ENCODE measurements around the gene MRGPRE. TPM values are rescaled to one million over a fixed set of nuclear protein-coding genes. Genes with fewer than 3 reads are reported as not detected.

Gene MRGPRE
- total and polyA plus RNA-seq, 4 experiments from 2014 or later, result not detected

DNA sequence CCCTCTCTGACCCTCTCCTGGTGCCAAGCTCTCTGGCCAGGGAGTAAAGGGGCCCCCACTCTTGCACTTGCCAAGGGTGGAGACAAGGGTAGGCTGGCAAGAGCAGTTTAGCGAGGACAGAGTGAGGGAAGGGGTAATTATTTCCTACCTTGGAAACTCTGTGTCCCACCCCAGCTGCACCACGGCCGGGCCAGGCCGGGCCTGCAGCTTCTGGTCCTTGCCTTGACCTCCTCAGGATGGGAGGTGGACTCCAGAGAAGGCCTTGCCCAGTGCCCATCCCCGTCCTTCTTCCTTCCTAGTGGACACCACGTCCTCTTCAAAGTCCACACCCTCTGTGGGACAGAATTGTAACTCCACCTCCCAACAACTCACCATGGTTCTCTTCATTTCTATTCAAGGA lies 48.7 kb downstream of the MRGPRE start:
- H3K36me3 Mint-ChIP-seq, result no peaks in the 10 kb centered on the region
- H3K9me3 Mint-ChIP-seq, result no peaks in the 10 kb centered on the region
- Histone ChIP-seq H3K36me3 (ENCODE audit: insufficient read depth, low read length) (no peaks in the 10 kb centered on the region), H3K27ac (ENCODE audit: low read depth, low read length) (no peak overlapping the region), H3K9me3 (ENCODE audit: control insufficient read depth in 1 of 2, low read length in 2 of 2) (no peaks in the 10 kb centered on the region), H3K27me3 (ENCODE audit: insufficient read depth, low read length) (no peaks in the 10 kb centered on the region), H3K4me1 (ENCODE audit: insufficient read depth, low read length) (no peaks in the 10 kb centered on the region), H3K4me3 (ENCODE audit: low read length in 2 of 2) (no peak overlapping the region)
- H3K4me3 Mint-ChIP-seq, result no peak overlapping the region
- ChIA-PET CTCF (ENCODE audit: partially characterized antibody) (no interaction called here), POLR2A (ENCODE audit: partially characterized antibody) (no interaction called here)
- intact Hi-C loops (cut with micrococcal nuclease), result no loop called here
- H3K4me1 Mint-ChIP-seq, result no peaks in the 10 kb centered on the region
- H3K27ac Mint-ChIP-seq, result no peak overlapping the region
- no peak for DNase-seq
- peaks cover 5 to 8% of the 10 kb centered on the region in 2 donors for H3K27me3 Mint-ChIP-seq

- H3K36me3 ChIP-seq (ENCODE audit: insufficient read depth, low read length), result no peaks in the 10 kb centered on the region
- no peak overlapping the region for H3K4me3 ChIP-seq (ENCODE audit: low read length in 2 of 2)
- POLR2A ChIA-PET (ENCODE audit: partially characterized antibody), result no interaction called here
- H3K4me1 ChIP-seq (ENCODE audit: insufficient read depth, low read length), result no peaks in the 10 kb centered on the region
- CTCF ChIA-PET (ENCODE audit: partially characterized antibody), result no interaction called here
- no peak overlapping the region for H3K4me3 Mint-ChIP-seq
- no peak overlapping the region for H3K27ac ChIP-seq (ENCODE audit: low read depth, low read length)
- no peaks in the 10 kb centered on the region for H3K27me3 ChIP-seq (ENCODE audit: insufficient read depth, low read length)
- H3K9me3 ChIP-seq (ENCODE audit: control insufficient read depth in 1 of 2, low read length in 2 of 2), result no peaks in the 10 kb centered on the region
- H3K36me3 Mint-ChIP-seq, result no peaks in the 10 kb centered on the region
- no peaks in the 10 kb centered on the region for H3K4me1 Mint-ChIP-seq
- intact Hi-C loops (cut with micrococcal nuclease), result no loop called here
- no peak overlapping the region for H3K27ac Mint-ChIP-seq
- DNase-seq, result no peak
- H3K27me3 Mint-ChIP-seq, result peaks cover 2 to 3% of the 10 kb centered on the region in 2 donors
- peaks cover 0 to 2% (median 0%) of the 10 kb centered on the region in 8 donors for H3K9me3 Mint-ChIP-seq
Measured at GRCh38 chr11:3182462-3182852, 49.8 kb downstream of the MRGPRE start.

GRCh38 chr11:3181725-3182461 lies 50.3 kb downstream of the MRGPRE start:
- Histone ChIP-seq H3K9me3 (ENCODE audit: control insufficient read depth in 1 of 2, low read length in 2 of 2) (no peaks in the 10 kb centered on the region), H3K4me3 (ENCODE audit: low read length in 2 of 2) (no peak overlapping the region), H3K36me3 (ENCODE audit: insufficient read depth, low read length) (no peaks in the 10 kb centered on the region), H3K27ac (ENCODE audit: low read depth, low read length) (no peak overlapping the region), H3K27me3 (ENCODE audit: insufficient read depth, low read length) (no peaks in the 10 kb centered on the region), H3K4me1 (ENCODE audit: insufficient read depth, low read length) (no peaks in the 10 kb centered on the region)
- POLR2A ChIA-PET (ENCODE audit: partially characterized antibody), result no interaction called here
- no peaks in the 10 kb centered on the region for H3K4me1 Mint-ChIP-seq
- H3K9me3 Mint-ChIP-seq, result peaks cover 0 to 7% (median under 1%) of the 10 kb centered on the region in 8 donors
- intact Hi-C loops (cut with micrococcal nuclease), result no loop called here
- no peak for DNase-seq
- CTCF ChIA-PET (ENCODE audit: partially characterized antibody), result no interaction called here
- H3K36me3 Mint-ChIP-seq, result no peaks in the 10 kb centered on the region
- H3K4me3 Mint-ChIP-seq, result no peak overlapping the region
- H3K27me3 Mint-ChIP-seq, result peaks cover 2 to 4% of the 10 kb centered on the region in 2 donors
- no peak overlapping the region for H3K27ac Mint-ChIP-seq

- intact Hi-C loops (cut with micrococcal nuclease), result no loop called here
- Histone ChIP-seq H3K9me3 (ENCODE audit: control insufficient read depth in 1 of 2, low read length in 2 of 2) (no peaks in the 10 kb centered on the region), H3K4me1 (ENCODE audit: insufficient read depth, low read length) (no peaks in the 10 kb centered on the region), H3K27me3 (ENCODE audit: insufficient read depth, low read length) (no peaks in the 10 kb centered on the region), H3K36me3 (ENCODE audit: insufficient read depth, low read length) (no peaks in the 10 kb centered on the region), H3K4me3 (ENCODE audit: low read length in 2 of 2) (no peak overlapping the region), H3K27ac (ENCODE audit: low read depth, low read length) (no peak overlapping the region)
- peaks cover 3 to 6% of the 10 kb centered on the region in 2 donors for H3K27me3 Mint-ChIP-seq
- no peak for DNase-seq
- CTCF ChIA-PET (ENCODE audit: partially characterized antibody), result interaction anchor here (0.6 kb wide), 1 partner anchor 1342 kb away, joined by 4 read pairs; the partner anchor contains the start of gene TNNI2
- no peak overlapping the region for H3K27ac Mint-ChIP-seq
- POLR2A ChIA-PET (ENCODE audit: partially characterized antibody), result no interaction called here
- H3K4me3 Mint-ChIP-seq, result no peak overlapping the region
- H3K9me3 Mint-ChIP-seq, result peaks cover 0 to 17% (median 9%) of the 10 kb centered on the region in 8 donors
- no peaks in the 10 kb centered on the region for H3K4me1 Mint-ChIP-seq
- H3K36me3 Mint-ChIP-seq, result peaks cover 0 to 2% of the 10 kb centered on the region in 2 donors
Measured at GRCh38 chr11:3180869-3181268, 51.3 kb downstream of the MRGPRE start.

DNA sequence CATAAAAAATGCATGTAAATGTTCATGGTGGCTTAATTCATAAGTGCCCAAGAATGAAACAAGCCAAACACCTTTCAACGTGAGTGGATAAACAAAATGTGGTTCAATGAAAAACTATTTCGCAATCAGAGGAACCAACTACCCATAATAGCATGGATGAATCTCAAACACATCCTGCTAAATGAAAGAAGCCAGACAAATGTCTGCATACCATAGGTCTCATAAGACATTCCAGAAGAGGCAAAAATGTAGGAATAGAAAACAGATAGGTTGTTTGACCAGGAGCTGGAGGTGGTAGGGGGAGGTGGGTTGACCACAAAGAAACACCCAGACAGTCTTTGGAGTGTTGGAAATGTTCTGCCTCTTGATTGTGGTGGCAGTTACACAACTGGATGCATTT lies 53.9 kb downstream of the MRGPRE start:
- H3K9me3 ChIP-seq (ENCODE audit: control insufficient read depth in 1 of 2, low read length in 2 of 2), result no peaks in the 10 kb centered on the region

GRCh38 chr11:3177931-3178330 lies 54.3 kb downstream of the MRGPRE start:
- Histone ChIP-seq H3K36me3 (ENCODE audit: insufficient read depth, low read length) (no peaks in the 10 kb centered on the region), H3K9me3 (ENCODE audit: control insufficient read depth in 1 of 2, low read length in 2 of 2) (no peaks in the 10 kb centered on the region), H3K4me1 (ENCODE audit: insufficient read depth, low read length) (no peaks in the 10 kb centered on the region), H3K27ac (ENCODE audit: low read depth, low read length) (no peak overlapping the region), H3K4me3 (ENCODE audit: low read length in 2 of 2) (no peak overlapping the region), H3K27me3 (ENCODE audit: insufficient read depth, low read length) (no peaks in the 10 kb centered on the region)
- Mint-ChIP-seq H3K36me3 (peaks cover 3 to 4% of the 10 kb centered on the region in 2 donors), H3K27me3 (peaks cover 5 to 8% of the 10 kb centered on the region in 2 donors), H3K4me1 (no peaks in the 10 kb centered on the region), H3K4me3 (no peak overlapping the region), H3K9me3 (peaks cover 0 to 22% (median 15%) of the 10 kb centered on the region in 8 donors), H3K27ac (no peak overlapping the region)
- ChIA-PET CTCF (ENCODE audit: partially characterized antibody) (no interaction called here), POLR2A (ENCODE audit: partially characterized antibody) (no interaction called here)
- intact Hi-C loops (cut with micrococcal nuclease), result no loop called here
- no peak for DNase-seq

More for the DNA sequence above, 53.9 kb downstream of the MRGPRE start:
- Histone ChIP-seq H3K27me3 (ENCODE audit: insufficient read depth, low read length) (no peaks in the 10 kb centered on the region), H3K27ac (ENCODE audit: low read depth, low read length) (no peak overlapping the region), H3K4me1 (ENCODE audit: insufficient read depth, low read length) (no peaks in the 10 kb centered on the region), H3K36me3 (ENCODE audit: insufficient read depth, low read length) (no peaks in the 10 kb centered on the region), H3K4me3 (ENCODE audit: low read length in 2 of 2) (no peak overlapping the region)
- Mint-ChIP-seq H3K4me3 (no peak overlapping the region), H3K27ac (no peak overlapping the region), H3K4me1 (no peaks in the 10 kb centered on the region), H3K27me3 (peaks cover 5 to 8% of the 10 kb centered on the region in 2 donors), H3K36me3 (peaks cover 3 to 4% of the 10 kb centered on the region in 2 donors), H3K9me3 (peaks cover 0 to 22% (median 15%) of the 10 kb centered on the region in 8 donors)
- intact Hi-C loops (cut with micrococcal nuclease), result no loop called here
- DNase-seq, result no peak
- ChIA-PET CTCF (ENCODE audit: partially characterized antibody) (no interaction called here), POLR2A (ENCODE audit: partially characterized antibody) (no interaction called here)
